ENCODE data around the gene BSG. TPM values are rescaled to one million over a fixed set of nuclear protein-coding genes. Genes with fewer than 3 reads are reported as not detected.

The BSG gene
- total and polyA plus RNA-seq, 9 of the 15 experiments (the other 6 are each of a cell fraction or from before 2014, with no cell fraction given), result 4.6 to 495 (median 187) TPM

DNA sequence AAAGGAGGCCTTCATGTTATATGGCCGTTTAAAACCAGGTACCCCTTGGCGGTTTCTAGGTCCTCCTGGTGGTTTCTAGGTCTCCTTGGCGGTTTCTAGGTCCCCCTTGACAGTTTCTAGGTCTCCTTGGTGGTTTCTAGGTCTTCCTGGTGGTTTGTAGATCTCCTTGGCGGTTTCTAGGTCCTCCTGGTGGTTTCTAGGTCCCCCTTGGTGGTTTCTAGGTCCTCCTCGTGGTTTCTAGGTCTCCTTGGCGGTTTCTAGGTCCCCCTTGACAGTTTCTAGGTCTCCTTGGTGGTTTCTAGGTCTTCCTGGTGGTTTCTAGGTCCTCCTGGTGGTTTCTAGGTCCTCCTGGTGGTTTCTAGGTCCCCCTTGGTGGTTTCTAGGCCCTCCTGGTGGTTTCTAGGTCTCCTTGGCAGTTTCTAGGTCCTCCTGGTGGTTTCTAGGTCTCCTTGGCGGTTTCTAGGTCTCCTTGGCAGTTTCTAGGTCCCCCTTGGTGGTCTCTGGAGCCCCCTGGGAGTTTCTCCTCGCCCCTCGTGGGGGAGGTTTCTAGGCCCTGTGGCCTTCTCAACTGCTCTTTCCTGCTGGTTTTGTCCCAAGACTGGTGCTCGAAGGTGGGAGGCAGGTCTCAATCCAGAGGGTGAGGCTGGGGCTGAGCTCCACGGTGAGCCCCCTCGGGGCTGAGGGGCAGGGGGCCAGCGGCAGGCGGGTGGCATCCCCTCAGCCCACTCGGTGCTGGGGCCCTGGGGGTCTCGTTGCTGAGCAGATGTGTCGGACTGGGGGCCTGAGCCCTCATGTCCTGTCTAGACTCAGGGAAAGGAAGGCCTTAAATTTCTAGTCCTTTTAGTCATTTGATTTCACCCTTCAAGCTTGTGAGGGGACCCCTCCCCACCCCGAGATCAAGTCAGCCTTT is 25.3 kb downstream of the BSG start (continued):
- TF ChIP-seq CHCHD3 (CRISPR knock-in tag; IDR thresholded peaks at IDR 0.05) (no peak), PHTF2 (CRISPR knock-in tag; IDR thresholded peaks at IDR 0.05) (no peak), RFX1 (IDR thresholded peaks at IDR 0.05) (no peak), COPS2 (conservative IDR thresholded peaks at IDR 0.05) (no peak), TRIM24 (IDR thresholded peaks at IDR 0.05) (peak; percentile 76 to 80), ZFP30 (CRISPR knock-in tag; IDR thresholded peaks at IDR 0.05; ENCODE audit: borderline replicate concordance) (no peak), CEBPG (CRISPR knock-in tag; IDR thresholded peaks at IDR 0.05) (no peak), CEBPG (tag; conservative IDR thresholded peaks at IDR 0.05 in 1 of 2, IDR thresholded peaks at IDR 0.05 in 1 of 2) (no peak), FOXA1 (IDR thresholded peaks at IDR 0.05; ENCODE audit: borderline replicate concordance) (no peak), CBX8 (IDR thresholded peaks at IDR 0.05; ENCODE audit: borderline replicate concordance, extremely low read depth, low read depth, low read length, poor library complexity, severe bottlenecking) (no peak), HDAC3 (IDR thresholded peaks at IDR 0.05; ENCODE audit: borderline replicate concordance, partially characterized antibody) (no peak), ZFX (CRISPR knock-in tag; IDR thresholded peaks at IDR 0.05) (no peak), ZNF436 (CRISPR knock-in tag; IDR thresholded peaks at IDR 0.05) (no peak), HCFC1 (IDR thresholded peaks at IDR 0.05; ENCODE audit: low read depth, low read length) (peak; percentile 46; the same call in 1 of the 2 replicates), MTA3 (IDR thresholded peaks at IDR 0.05; ENCODE audit: borderline replicate concordance) (peak; percentile 89), STAT5A (IDR thresholded peaks at IDR 0.05; ENCODE audit: borderline replicate concordance, low read length) (peak; percentile 52), FOSL1 (tag; conservative IDR thresholded peaks at IDR 0.05) (no peak; the same call in 1 of the 2 replicates), NCOA2 (IDR thresholded peaks at IDR 0.05; ENCODE audit: partially characterized antibody in 2 of 2) (no peak)
- TF ChIP-seq, protein P1, sequence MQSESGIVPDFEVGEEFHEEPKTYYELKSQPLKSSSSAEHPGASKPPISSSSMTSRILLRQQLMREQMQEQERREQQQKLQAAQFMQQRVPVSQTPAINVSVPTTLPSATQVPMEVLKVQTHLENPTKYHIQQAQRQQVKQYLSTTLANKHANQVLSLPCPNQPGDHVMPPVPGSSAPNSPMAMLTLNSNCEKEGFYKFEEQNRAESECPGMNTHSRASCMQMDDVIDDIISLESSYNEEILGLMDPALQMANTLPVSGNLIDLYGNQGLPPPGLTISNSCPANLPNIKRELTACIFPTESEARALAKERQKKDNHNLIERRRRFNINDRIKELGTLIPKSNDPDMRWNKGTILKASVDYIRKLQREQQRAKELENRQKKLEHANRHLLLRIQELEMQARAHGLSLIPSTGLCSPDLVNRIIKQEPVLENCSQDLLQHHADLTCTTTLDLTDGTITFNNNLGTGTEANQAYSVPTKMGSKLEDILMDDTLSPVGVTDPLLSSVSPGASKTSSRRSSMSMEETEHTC (IDR thresholded peaks at IDR 0.05), result no peak
- TF ChIP-seq, protein P2, sequence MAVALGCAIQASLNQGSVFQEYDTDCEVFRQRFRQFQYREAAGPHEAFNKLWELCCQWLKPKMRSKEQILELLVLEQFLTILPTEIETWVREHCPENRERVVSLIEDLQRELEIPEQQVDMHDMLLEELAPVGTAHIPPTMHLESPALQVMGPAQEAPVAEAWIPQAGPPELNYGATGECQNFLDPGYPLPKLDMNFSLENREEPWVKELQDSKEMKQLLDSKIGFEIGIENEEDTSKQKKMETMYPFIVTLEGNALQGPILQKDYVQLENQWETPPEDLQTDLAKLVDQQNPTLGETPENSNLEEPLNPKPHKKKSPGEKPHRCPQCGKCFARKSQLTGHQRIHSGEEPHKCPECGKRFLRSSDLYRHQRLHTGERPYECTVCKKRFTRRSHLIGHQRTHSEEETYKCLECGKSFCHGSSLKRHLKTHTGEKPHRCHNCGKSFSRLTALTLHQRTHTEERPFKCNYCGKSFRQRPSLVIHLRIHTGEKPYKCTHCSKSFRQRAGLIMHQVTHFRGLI (CRISPR knock-in tag; IDR thresholded peaks at IDR 0.05), result no peak
- TF ChIP-seq, protein P3, sequence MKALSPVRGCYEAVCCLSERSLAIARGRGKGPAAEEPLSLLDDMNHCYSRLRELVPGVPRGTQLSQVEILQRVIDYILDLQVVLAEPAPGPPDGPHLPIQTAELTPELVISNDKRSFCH (CRISPR knock-in tag; IDR thresholded peaks at IDR 0.05), result no peak
- TF ChIP-seq, protein P3 (tag; IDR thresholded peaks at IDR 0.05), result no peak
- TF ChIP-seq, protein P4, sequence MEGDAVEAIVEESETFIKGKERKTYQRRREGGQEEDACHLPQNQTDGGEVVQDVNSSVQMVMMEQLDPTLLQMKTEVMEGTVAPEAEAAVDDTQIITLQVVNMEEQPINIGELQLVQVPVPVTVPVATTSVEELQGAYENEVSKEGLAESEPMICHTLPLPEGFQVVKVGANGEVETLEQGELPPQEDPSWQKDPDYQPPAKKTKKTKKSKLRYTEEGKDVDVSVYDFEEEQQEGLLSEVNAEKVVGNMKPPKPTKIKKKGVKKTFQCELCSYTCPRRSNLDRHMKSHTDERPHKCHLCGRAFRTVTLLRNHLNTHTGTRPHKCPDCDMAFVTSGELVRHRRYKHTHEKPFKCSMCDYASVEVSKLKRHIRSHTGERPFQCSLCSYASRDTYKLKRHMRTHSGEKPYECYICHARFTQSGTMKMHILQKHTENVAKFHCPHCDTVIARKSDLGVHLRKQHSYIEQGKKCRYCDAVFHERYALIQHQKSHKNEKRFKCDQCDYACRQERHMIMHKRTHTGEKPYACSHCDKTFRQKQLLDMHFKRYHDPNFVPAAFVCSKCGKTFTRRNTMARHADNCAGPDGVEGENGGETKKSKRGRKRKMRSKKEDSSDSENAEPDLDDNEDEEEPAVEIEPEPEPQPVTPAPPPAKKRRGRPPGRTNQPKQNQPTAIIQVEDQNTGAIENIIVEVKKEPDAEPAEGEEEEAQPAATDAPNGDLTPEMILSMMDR (IDR thresholded peaks at IDR 0.05 in 2 of 3, conservative IDR thresholded peaks at IDR 0.05 in 1 of 3; ENCODE audit: insufficient read depth in 2 of 3, low read depth in 1 of 3, low read length in 3 of 3), result no peak
